GM11168 (cell line): Measurements from ENCODE around the gene KCNMA1.

ENCODE experiments used
- in situ Hi-C: fragments of 300-500 bp; cut with MboI; formaldehyde crosslinking; loops from one replicate; pipeline ENCODE4 v1.12.0; 2022; ENCODE audit warnings: low sequenced_read_pairs; ENCODE audit not compliant: unreplicated experiment

KCNMA1 gene

GRCh38 chr10:77219046-77219445 lies 418.6 kb downstream of the KCNMA1 start:
- in situ Hi-C loops = no loop called here

DNA sequence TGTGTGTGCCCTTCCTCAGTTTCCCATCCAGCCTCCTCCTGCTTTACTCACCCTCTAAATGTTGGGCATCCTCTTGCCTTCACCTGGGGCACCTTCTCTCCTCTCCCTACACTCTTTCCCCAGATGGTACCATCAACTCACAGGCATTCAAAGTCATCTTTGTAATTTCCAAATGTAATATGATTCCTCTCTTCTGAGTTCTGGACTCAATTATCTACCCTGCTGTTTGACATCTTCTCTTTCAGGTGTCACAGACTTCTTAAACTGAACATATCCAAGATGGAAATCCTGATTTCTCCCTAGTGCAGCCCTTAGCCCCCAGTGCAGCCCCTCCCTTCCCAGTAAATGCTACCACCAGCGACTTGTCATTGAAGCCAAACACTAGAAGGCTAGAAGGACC lies 422.8 kb downstream of the KCNMA1 start:
- in situ Hi-C loops = no loop called here

- in situ Hi-C loops = no loop called here
Measured at GRCh38 chr10:77212632-77213031, 425.0 kb downstream of the KCNMA1 start.

DNA sequence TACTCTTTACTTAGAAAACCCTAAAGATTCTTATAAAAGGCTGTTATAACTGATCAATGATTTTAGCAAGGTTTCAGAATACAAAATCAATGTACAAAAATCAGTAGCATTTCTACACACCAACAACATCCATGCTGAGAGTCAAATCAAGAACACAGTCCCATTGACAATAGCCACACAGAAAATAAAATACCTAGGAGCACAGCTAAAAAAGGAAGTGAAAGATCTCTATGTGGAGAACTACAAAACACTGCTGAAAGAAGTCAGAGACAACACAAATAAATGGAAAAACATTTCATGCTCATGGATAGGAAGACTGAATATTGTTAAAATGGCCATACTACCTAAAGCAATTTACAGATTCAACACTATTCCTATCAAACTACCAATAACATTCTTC lies 427.0 kb downstream of the KCNMA1 start:
- in situ Hi-C loops = no loop called here

DNA sequence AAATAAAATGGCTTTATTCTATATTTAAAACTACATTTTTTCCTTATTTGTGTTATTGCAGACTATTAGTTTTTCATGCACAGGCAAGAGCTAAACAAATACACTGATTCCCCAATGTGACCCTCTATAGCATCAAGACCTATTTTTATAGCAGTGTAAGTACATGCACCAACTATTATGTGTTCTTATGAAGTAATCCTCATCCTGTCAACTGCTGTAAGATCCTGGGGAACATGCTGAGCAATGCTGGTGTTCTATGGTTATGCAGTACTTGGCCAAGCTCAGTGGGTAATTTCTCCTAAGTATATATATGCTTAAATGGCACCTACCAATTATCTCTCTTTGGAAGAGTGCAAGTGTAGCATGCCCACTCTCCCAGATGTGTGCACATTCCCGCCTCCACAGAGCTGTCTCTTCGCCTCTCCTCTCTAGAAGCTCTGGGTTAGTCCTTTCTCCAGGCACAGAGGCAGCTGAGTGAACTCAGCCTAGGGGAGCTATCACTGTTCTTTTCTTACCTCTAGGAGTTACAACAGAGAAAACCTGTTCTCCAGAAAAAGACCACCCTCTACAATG lies 428.8 kb downstream of the KCNMA1 start:
- in situ Hi-C loops = no loop called here

DNA sequence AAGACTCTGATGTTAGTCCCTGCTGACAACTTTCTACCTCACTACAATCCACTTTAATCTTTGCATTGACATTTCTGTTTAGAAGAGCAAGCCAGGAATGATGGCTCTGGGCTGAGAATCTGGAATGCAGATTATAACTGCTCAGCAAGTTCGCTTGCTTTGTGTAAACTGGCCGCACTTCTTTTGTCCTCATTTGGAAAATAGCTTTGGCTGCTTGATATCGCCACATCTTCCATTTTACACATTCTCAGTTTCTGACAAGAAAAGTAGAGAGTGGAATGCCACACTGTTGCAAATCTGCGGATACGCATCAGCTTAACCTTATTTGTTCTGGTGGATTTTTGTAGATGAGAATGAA lies 429.8 kb downstream of the KCNMA1 start:
- in situ Hi-C loops = no loop called here

DNA sequence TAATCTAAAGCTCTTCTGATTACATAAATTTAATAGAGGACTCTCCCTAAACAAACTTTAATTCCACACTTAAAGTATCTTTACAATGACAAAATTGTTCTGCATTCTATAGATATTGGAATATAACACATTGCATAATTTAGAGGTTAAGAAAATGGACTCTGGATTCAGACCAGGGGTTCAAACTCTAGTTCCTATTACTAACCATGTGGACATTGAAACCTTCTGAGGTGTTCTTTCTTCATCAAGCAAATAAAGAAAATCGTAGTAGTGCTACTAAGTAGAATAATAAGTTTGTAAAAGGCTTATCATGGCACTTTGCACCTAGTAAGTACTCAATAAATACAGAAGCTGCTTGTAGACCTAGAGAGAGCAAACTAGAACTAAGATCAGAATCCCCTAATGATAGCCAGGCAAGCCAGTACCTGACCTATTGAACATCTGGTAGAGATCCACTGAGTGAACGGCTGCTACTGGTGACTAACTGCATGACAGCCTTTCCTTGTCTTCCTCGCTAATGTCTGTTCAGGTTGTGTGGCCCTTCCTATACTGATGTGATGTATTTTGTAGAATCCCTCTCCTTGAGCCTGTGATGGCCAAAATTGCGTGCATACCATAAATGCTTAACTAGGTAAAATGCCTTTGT lies 430.3 kb downstream of the KCNMA1 start:
- in situ Hi-C loops = no loop called here

DNA sequence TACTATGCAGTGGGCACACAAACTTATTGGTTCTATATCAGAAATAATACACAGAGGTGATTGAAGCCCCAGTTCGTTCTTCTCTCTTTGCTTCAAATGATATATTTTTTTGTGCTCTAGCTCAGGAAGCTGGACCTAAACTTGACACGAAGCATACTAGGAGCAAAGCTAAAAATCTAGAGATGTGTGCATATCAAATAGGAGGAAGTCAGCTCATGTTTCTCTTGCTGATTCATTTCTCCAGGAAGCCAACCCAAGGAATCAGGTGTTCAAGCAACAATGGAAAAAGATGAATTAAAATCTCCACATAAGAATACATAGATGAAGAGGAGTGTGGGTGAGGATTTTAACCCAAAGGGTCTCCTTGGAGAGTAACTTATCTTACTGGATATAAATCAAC lies 432.5 kb downstream of the KCNMA1 start:
- in situ Hi-C loops = no loop called here

- in situ Hi-C loops = no loop called here
Measured at GRCh38 chr10:77204171-77204570, 433.4 kb downstream of the KCNMA1 start.

GRCh38 chr10:77202857-77203256 lies 434.8 kb downstream of the KCNMA1 start:
- in situ Hi-C loops = no loop called here

- in situ Hi-C loops = no loop called here
Measured at GRCh38 chr10:77201135-77202106, 436.2 kb downstream of the KCNMA1 start.

DNA sequence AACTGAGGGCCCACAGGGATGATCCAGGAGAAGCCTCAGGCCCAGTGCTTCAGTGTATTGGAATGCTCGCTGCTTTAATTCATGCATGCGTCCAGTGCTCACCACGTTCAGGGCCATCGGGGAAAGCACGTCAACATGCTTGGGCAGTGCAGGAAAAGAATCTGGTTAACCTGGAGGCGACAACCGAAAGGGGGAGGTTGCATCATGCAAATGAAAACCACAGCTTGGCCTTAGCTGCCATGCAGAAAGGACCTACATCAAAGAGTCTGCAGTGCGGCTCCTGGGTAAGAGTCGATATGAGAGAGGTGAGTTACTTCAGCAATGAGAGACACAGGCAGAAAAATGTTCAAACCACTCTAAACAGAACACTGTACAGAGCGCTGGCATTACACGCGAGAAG lies 440.1 kb downstream of the KCNMA1 start:
- in situ Hi-C loops = no loop called here

- in situ Hi-C loops = no loop called here
Measured at GRCh38 chr10:77196614-77197013, 441.0 kb downstream of the KCNMA1 start.

GRCh38 chr10:77195101-77195500 lies 442.5 kb downstream of the KCNMA1 start:
- in situ Hi-C loops = no loop called here

DNA sequence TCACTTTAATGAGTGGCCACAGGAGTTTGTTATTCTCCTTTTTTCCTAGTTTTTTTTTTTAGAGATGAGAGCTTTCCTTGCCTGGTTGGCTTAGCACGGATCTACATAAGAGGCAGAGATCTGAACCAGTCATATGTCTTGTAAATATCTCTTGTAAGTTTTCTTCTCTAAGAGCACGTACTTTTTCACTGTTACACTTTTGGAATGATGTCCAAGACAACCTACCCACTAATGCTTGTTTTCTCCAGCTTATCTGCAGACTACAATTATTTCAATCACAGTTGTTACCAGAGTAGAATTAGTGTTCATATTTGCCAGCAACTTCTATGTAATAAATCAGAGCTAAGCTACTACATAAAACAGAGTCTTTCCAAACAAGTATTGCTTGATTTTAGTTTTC lies 444.6 kb downstream of the KCNMA1 start:
- in situ Hi-C loops = no loop called here

- in situ Hi-C loops = no loop called here
Measured at GRCh38 chr10:77192402-77192801, 445.2 kb downstream of the KCNMA1 start.

GRCh38 chr10:77191324-77192049 lies 446.1 kb downstream of the KCNMA1 start:
- in situ Hi-C loops = no loop called here

- in situ Hi-C loops = no loop called here
Measured at GRCh38 chr10:77190291-77190690, 447.3 kb downstream of the KCNMA1 start.

DNA sequence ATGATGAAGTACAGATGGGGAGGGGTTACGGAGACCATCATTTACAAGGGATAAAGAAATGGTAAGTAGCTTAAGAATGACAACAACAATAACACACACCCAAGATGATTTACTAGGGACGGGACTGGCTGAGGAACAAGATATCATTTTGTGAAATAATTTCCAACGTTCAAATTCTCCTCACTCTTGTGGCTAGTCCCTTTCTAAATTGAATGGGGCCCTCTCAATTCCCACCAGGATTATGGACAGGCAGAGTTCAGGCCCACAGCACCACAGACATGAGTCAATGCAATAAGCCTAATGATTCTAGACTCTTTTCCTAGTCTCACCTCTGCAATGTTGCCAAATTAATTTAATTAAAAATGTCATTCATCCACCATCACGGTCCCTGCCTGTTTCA lies 448.1 kb downstream of the KCNMA1 start:
- in situ Hi-C loops = no loop called here

DNA sequence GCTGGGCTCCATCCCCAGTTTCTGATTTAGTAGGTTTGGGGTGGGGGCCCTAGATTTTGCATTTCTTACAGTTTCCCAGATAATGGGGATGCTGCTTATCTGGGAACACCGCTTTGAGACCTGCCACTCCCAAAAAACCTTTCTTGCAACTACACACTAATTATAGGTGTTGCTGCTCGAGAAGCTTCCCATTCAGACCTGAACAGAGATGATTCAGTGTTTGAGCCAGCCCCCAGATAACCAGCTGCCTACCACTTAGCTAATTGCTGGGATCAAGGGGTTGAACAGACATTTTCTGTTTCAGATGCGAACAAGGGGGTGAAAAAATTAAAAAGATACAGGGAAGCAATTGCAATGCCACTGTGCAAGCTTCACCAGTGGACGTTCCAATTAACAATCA lies 448.5 kb downstream of the KCNMA1 start:
- in situ Hi-C loops = no loop called here

DNA sequence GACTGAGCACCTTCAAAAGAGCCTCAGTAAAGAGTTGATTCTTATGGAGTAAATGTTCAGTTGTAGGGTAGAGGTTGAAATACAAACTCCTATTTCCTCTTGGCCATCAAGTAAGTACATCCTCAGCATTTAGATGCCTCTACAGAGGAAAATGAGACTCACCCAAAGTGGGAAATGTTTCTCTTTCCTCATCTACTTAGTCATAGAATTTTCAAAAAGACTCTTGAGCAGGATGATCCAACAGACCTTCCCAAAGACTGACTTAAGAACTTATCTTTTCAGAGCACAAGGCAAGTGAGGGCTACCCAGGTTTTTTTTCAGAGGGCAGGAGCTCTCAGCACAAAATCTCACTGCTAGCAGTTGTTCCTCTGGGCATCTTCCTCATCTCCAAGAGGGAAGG lies 449.1 kb downstream of the KCNMA1 start:
- in situ Hi-C loops = no loop called here
